ENCODE measurements around the gene HTR4. TPM values are rescaled to one million over a fixed set of nuclear protein-coding genes. Genes with fewer than 3 reads are reported as not detected.

HTR4 gene
- total RNA-seq, 1 experiment from 2014 or later = not detected

DNA sequence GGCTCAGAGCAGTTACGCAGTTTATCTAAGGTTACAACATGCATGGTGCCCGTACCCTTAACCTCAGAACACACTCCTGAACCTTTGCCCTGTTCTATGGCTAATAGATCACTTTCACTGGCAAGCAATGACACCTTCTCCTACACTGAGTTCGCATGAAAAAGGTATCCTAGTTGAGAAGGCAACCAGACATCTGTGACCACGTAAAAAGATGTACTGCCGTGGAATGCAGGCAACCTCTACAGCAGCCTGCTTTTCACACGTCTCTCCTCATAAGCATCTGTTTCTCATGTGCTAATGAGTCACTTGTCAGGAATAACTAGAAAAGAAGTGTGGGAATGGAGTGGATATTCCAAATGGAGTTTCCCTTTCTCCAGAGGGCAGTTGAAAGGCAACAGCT lies 199.1 kb downstream of the HTR4 start:
- no peaks in the 10 kb centered on the region for H3K9me3 ChIP-seq (ENCODE audit: control insufficient read depth, low read depth, low read length)
- H2BK5ac ChIP-seq (ENCODE audit: insufficient read length, low read length) = no peak overlapping the region
- no peak overlapping the region for H4K91ac ChIP-seq (ENCODE audit: insufficient read length, low read depth, low read length)
- no peaks in the 10 kb centered on the region for H3K23me2 ChIP-seq (ENCODE audit: insufficient read length, low read depth, low read length, poor library complexity, severe bottlenecking)
- no peak overlapping the region for H3K56ac ChIP-seq (ENCODE audit: insufficient read length, low read depth, low read length)
- no peaks in the 10 kb centered on the region for H4K20me1 ChIP-seq (ENCODE audit: control insufficient read depth, insufficient read depth, insufficient read length)
- H3K14ac ChIP-seq (ENCODE audit: insufficient read depth, low read length) = no peak overlapping the region
- WGBS (ENCODE audit: extremely low coverage, insufficient read length, low lambda C conversion rate) = no CpG with 5 or more reads among the region's 6 CpGs
- no peak overlapping the region for H3K18ac ChIP-seq (ENCODE audit: insufficient read length, low read depth, low read length)
- TF ChIP-seq, protein P1, sequence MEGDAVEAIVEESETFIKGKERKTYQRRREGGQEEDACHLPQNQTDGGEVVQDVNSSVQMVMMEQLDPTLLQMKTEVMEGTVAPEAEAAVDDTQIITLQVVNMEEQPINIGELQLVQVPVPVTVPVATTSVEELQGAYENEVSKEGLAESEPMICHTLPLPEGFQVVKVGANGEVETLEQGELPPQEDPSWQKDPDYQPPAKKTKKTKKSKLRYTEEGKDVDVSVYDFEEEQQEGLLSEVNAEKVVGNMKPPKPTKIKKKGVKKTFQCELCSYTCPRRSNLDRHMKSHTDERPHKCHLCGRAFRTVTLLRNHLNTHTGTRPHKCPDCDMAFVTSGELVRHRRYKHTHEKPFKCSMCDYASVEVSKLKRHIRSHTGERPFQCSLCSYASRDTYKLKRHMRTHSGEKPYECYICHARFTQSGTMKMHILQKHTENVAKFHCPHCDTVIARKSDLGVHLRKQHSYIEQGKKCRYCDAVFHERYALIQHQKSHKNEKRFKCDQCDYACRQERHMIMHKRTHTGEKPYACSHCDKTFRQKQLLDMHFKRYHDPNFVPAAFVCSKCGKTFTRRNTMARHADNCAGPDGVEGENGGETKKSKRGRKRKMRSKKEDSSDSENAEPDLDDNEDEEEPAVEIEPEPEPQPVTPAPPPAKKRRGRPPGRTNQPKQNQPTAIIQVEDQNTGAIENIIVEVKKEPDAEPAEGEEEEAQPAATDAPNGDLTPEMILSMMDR (conservative IDR thresholded peaks at IDR 0.05) = no peak
- no peak overlapping the region for H3T11ph ChIP-seq (ENCODE audit: low read length)
- H2BK20ac ChIP-seq (ENCODE audit: low read depth, low read length, poor library complexity, severe bottlenecking) = no peak overlapping the region
- no peak overlapping the region for H2AK5ac ChIP-seq (ENCODE audit: insufficient read length, low read length)
- no peaks in the 10 kb centered on the region for H3K36me3 Mint-ChIP-seq (ENCODE audit: insufficient read depth in 1 of 3, low read depth in 3 of 3)
- H2BK12ac ChIP-seq (ENCODE audit: insufficient read length, low read depth, low read length) = no peak overlapping the region
- H3K27ac Mint-ChIP-seq = no peak overlapping the region
- H3K27ac ChIP-seq (ENCODE audit: insufficient read length, low read depth, low read length) = no peak overlapping the region
- no peaks in the 10 kb centered on the region; a peak in 1 of 5 replicates for H3K9me3 Mint-ChIP-seq
- H3K4ac ChIP-seq (ENCODE audit: low read depth, low read length) = no peak overlapping the region
- no peak overlapping the region for H3K9ac ChIP-seq (ENCODE audit: extremely low read depth, insufficient read length, low read length)
- H3K23ac ChIP-seq (ENCODE audit: insufficient read length, low read depth, low read length) = no peak overlapping the region
- H3K27me3 ChIP-seq (ENCODE audit: insufficient read depth, low read length) = no peaks in the 10 kb centered on the region
- no peak overlapping the region for H3K4me3 Mint-ChIP-seq
- no peak overlapping the region for H3K4me2 ChIP-seq (ENCODE audit: insufficient read depth, insufficient read length, low read length)
- no peaks in the 10 kb centered on the region for H3K79me1 ChIP-seq (ENCODE audit: insufficient read depth, low read depth, low read length, poor library complexity, severe bottlenecking)
- no peak overlapping the region for H2BK15ac ChIP-seq (ENCODE audit: low read depth, low read length)
- peaks cover 6% of the 10 kb centered on the region; the same call in 1 of the 2 replicates for H3K4me1 ChIP-seq (ENCODE audit: insufficient read depth, low read length)
- no peak for DNase-seq
- H3K27me3 Mint-ChIP-seq (ENCODE audit: low read depth) = no peaks in the 10 kb centered on the region; the same call in 1 of the 2 replicates
- H3K79me2 ChIP-seq (ENCODE audit: insufficient read depth, low read length) = peaks cover 2% of the 10 kb centered on the region; the same call in 1 of the 2 replicates
- peaks cover 26 to 29% of the 10 kb centered on the region in 2 experiments for H3K4me1 Mint-ChIP-seq
- H2BK120ac ChIP-seq (ENCODE audit: low read depth, low read length, poor library complexity, severe bottlenecking) = no peak overlapping the region
- no peak overlapping the region for H4K8ac ChIP-seq (replicated peaks; ENCODE audit: insufficient read length, low read depth, low read length)
- H4K5ac ChIP-seq (ENCODE audit: insufficient read length, low read depth, low read length) = no peak overlapping the region
- H2AFZ ChIP-seq (ENCODE audit: low read length) = no peak overlapping the region
